Pancreas (tissue), 10 donors: Measurements from ENCODE around the gene PXT1. TPM values are rescaled to one million over a fixed set of nuclear protein-coding genes. Genes with fewer than 3 reads are reported as not detected.
A peak's percentile ranks its signal among the peaks of the same experiment; 100 is the strongest.

ENCODE experiments used
- ATAC-seq, 4 donors: fragments of 200-7000 bp; cut with Tn5 transposase; one replicate each; pipeline versions ENCODE4 v1.8.0 to v1.9.1; 2020; ENCODE audit warnings: mild to moderate bottlenecking in 4 of 4, moderate library complexity in 4 of 4
- DNase-seq, 6 donors: peaks; one replicate each; pipeline ENCODE4 v3.0.0-alpha.2; 2020
- FAIRE-seq: peaks from 2 replicates; lab custom pipeline; 2012; peaks lifted over from hg19 to GRCh38; lab: Jason Lieb, UNC
- H3K27ac ChIP-seq, 4 donors: fragments of 200-600 bp; sonication (generic); 1 replicate in 3 of 4; 2 replicates in 1 of 4; pipeline versions ENCODE4 v1.5.0 to v1.8.0; 2020
- H3K27me3 ChIP-seq, 4 donors: fragments of 200-600 bp; one replicate each; pipeline ENCODE4 v1.8.0; 2021
- H3K36me3 ChIP-seq, 3 donors: fragments of 200-600 bp; sonication (generic) in 1 of 3; one replicate each; pipeline versions ENCODE4 v1.5.0 to v1.8.0; 2020 to 2021
- H3K4me1 ChIP-seq, 3 donors: fragments of 200-600 bp; one replicate each; pipeline ENCODE4 v1.8.0; 2021
- H3K4me3 ChIP-seq, 4 donors: fragments of 200-600 bp; sonication (generic) in 2 of 4; one replicate each; pipeline versions ENCODE4 v1.5.0 to v1.8.0; 2020 to 2021
- H3K9me3 ChIP-seq, 4 donors: fragments of 200-600 bp; one replicate each; pipeline ENCODE4 v1.8.0; 2021
- WGBS, 2 donors: extraction: QIAGEN DNeasy Blood & Tissue Kit; methylation state at CpG; one replicate each; pipeline ENCODE4 v1.1.7; 2013; 5-methylcytosine and 5-hydroxymethylcytosine counted together
- intact Hi-C, 3 donors: fragments of 100-400 bp; cut with DNase I; formaldehyde crosslinking; loops; one replicate each; pipeline versions ENCODE4 v1.11.1 to v1.14.2; 2022
- polyA plus RNA-seq, 2 donors: library from polyadenylated mRNA; stranded (reverse); fragments of 200-250 nt; gene quantifications; one replicate each; pipeline ENCODE4 v1.2.3, GENCODE V29; 2013
- total RNA-seq, 6 donors: library from RNA; stranded (reverse); fragmentation: NEBNext Ultra II Directional in 4 of 6; extraction: Animal tissue kit (Norgen Biotek cat#: 25700) in 4 of 6; gene quantifications; one replicate each; pipeline versions ENCODE4 v1.2.1 to v1.2.4, GENCODE V29; 2021 to 2023
- TF ChIP-seq, protein P1 (sequence below), 4 donors: fragments of 200-600 bp; sonication (generic) in 3 of 4; IDR thresholded peaks; one replicate each; pipeline versions ENCODE4 v1.5.0 to v1.8.0; 2021; ENCODE audit warnings: antibody characterized with exemption in 4 of 4
- donor health status: healthy with polysubstance abuse.
- donor health status: DM: no; HTN: no; CAD: no; lungs with moderate emphysema.
- donor health status: DM: no; HTN: no; CAD: no.
- donor health status: control.
- donor health status: control.
- donor health status: Bipolar disorder and iron deficiency.
- donor health status: DM: yes; HTN: yes; CAD: no.
- donor health status: DM: no; HTN: no; CAD: no.
- donor health status: DM: no; HTN: no; CAD: no.
- donor health status: DM: yes; HTN: yes; CAD: no.

PXT1 gene
- total and polyA plus RNA-seq, 8 donors, result not detected

DNA sequence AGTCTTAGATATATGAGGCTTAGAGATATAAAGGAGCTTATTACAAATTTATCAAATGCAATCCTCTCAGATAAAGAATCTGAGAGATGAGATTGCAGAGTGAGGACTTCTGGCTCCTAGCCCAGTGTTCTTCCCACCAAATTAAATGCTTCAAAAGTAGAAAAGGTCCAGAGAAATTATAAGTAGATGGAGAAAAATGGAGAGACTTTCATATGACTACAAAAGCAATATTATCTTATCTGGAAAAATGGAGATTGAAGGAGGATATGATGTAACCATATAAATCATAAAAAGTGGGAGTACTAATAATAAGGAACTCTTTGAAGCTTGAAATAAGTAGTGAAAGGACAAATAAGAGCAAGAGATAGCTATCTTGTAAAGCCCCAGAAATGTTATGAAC is 3.0 kb upstream of the PXT1 start:
- Histone ChIP-seq H3K4me1 (peaks cover 11 to 31% (median 30%) of the 10 kb centered on the region in 3 donors), H3K27ac (no peak overlapping the region), H3K9me3 (no peaks in the 10 kb centered on the region), H3K27me3 (no peaks in the 10 kb centered on the region), H3K36me3 (peaks cover 0 to 6% (median 0%) of the 10 kb centered on the region in 3 donors), H3K4me3 (no peak overlapping the region)
- no peak for ATAC-seq
- intact Hi-C loops, result no loop called here
- FAIRE-seq, result no peak
- DNase-seq, result no peak
- TF ChIP-seq, protein P1, sequence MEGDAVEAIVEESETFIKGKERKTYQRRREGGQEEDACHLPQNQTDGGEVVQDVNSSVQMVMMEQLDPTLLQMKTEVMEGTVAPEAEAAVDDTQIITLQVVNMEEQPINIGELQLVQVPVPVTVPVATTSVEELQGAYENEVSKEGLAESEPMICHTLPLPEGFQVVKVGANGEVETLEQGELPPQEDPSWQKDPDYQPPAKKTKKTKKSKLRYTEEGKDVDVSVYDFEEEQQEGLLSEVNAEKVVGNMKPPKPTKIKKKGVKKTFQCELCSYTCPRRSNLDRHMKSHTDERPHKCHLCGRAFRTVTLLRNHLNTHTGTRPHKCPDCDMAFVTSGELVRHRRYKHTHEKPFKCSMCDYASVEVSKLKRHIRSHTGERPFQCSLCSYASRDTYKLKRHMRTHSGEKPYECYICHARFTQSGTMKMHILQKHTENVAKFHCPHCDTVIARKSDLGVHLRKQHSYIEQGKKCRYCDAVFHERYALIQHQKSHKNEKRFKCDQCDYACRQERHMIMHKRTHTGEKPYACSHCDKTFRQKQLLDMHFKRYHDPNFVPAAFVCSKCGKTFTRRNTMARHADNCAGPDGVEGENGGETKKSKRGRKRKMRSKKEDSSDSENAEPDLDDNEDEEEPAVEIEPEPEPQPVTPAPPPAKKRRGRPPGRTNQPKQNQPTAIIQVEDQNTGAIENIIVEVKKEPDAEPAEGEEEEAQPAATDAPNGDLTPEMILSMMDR (IDR thresholded peaks at IDR 0.05), result no peak

DNA sequence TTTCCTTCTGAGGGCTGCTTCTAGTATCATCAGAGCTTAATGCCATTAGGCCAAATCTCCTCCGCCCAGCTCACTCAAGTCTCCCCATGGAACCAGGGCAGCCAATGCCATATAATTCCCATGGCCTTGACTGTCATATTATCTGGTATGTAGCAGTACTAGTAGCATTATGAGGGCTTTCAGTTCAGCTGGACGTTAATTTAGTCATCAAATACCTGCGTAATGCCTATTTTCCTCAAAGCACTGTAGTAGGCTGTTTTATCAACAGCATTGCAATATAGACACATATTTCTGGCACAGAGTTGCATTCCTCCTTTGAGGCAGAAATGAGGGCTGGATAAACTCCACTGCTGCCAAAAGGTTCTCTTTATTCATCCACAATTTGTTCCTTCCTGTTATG is 1.8 kb upstream of the PXT1 start:
- Histone ChIP-seq H3K4me3 (peak overlapping the region in 2 of 4 donors; percentile 87 to 92), H3K27ac (peak overlapping the region in 2 of 4 donors; percentile 95 to 96), H3K9me3 (no peaks in the 10 kb centered on the region), H3K27me3 (no peaks in the 10 kb centered on the region), H3K36me3 (peaks cover 0 to 6% (median 0%) of the 10 kb centered on the region in 3 donors), H3K4me1 (peaks cover 11 to 31% (median 30%) of the 10 kb centered on the region in 3 donors)
- 32 to 36% methylated on average over 3 of the region's 3 CpGs for WGBS, 2 donors
- no peak for FAIRE-seq
- TF ChIP-seq, protein P1 (IDR thresholded peaks at IDR 0.05), result no peak
- DNase-seq, result no peak
- ATAC-seq, result peak in 1 of 4 donors; percentile 1
- intact Hi-C loops, result no loop called here

DNA sequence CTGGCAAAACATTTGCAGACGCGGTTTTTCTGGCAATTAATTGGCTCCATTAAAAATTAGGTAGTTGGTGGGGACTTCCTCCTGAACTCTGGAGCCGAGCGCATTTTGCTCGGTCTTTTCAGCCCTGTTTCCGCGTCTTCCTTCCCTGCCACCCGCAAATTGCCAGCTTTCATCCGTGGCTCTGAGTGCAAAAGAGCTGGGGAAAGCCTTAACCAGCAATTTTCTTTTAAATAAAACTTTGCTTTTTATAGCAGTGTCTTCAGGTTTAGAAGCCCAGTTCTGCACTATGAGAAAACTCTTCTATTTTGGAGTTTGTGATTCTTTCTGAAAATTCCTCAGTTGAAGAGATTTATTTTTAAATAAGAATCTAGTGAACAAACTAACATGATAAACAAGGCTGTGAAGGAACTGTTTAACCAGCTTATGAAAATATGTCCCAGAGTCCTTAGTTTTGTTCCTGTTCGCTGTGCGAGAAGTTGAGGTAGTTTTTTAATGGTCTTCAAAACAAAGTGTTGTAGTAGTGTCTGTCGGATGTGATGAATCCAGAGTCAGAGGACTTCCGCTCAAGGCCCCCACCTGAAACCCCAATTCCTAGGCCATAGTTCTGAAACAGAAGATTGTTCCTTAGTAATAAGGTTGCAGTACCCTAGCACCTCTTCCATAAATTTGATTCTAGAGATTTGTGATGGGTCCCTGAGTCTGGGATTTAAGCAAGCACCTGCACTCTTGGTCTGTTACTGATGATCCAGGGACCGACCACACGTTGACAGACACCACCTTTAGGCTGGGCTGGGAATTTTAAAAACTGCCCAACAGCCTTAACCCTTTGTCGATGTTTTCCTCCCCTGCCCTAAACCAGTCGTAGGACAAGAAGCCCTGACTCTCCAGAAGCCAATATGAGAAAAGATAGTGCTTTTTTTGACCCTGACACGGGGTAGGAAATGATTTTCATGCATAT is 1.1 kb upstream of the PXT1 start:
- ATAC-seq (peak; percentile 3 to 23 (median 7)), DNase-seq (no peak), FAIRE-seq (no peak)
- peak overlapping the region; percentile 93 to 97 (median 96) for H3K27ac ChIP-seq
- peaks cover 0 to under 1% (median 0%) of the 10 kb centered on the region in 3 donors for H3K36me3 ChIP-seq
- no peaks in the 10 kb centered on the region for H3K9me3 ChIP-seq
- intact Hi-C loops, result no loop called here
- TF ChIP-seq, protein P1 (IDR thresholded peaks at IDR 0.05), result no peak
- no peaks in the 10 kb centered on the region for H3K27me3 ChIP-seq
- peak overlapping the region; percentile 75 to 92 (median 84) for H3K4me3 ChIP-seq
- H3K4me1 ChIP-seq, result peaks cover 11 to 31% (median 30%) of the 10 kb centered on the region in 3 donors
- 2% methylated on average over 18 of the region's 18 CpGs for WGBS, 2 donors

DNA sequence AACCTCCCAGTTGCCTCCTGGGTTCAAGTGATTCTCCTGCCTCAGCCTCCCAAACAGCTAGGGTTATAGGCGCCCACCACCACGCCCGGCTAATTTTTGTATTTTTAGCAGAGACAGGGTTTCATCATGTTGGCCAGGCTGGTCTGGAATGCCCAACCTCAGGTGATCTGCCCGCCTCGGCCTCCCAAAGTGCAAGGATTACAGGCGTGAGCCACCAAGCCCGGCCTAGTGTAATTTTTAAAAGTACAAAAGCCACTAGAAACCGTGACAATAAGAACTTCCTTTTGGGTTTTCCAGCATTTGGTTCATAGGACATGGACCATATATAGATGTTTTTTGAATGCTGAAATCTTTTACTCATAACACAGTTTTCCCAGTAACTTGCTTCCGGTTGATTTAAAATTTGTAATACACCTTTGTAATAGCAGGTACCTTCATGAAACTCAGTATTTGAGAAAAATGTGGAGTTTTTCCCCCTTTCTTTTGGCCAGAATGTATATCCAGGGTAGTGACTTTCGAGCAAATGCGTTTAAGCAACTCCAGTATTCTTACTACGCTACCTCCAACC is 467 bp downstream of the PXT1 start:
- FAIRE-seq (no peak), ATAC-seq (no peak), DNase-seq (no peak)
- TF ChIP-seq, protein P1 (IDR thresholded peaks at IDR 0.05), result no peak
- Histone ChIP-seq H3K4me3 (peak overlapping the region; percentile 75 to 92 (median 84)), H3K9me3 (no peaks in the 10 kb centered on the region), H3K27ac (peak overlapping the region; percentile 93 to 97 (median 96)), H3K4me1 (peaks cover 11 to 31% (median 30%) of the 10 kb centered on the region in 3 donors), H3K27me3 (no peaks in the 10 kb centered on the region), H3K36me3 (no peaks in the 10 kb centered on the region)
- intact Hi-C loops, result no loop called here
- 60 to 62% methylated on average over 12 of the region's 12 CpGs for WGBS, 2 donors
